ENCODE measurements around the gene TKTL1.
"Not testable (repeated sequence)": the region's sequence is repeated elsewhere in the genome, so short reads cannot be mapped to it uniquely, and the experiment has no call there.

The TKTL1 gene

GRCh38 chrX:154343063-154343462, 47.5 kb downstream of the TKTL1 start:
- H3K4me3 ChIP-seq (ENCODE audit: low read depth, low read length), result not testable (repeated sequence)

- not testable (repeated sequence) for H3K4me3 ChIP-seq (ENCODE audit: low read depth, low read length)
These were observed 48.0 kb downstream of the TKTL1 start for GRCh38 chrX:154343620-154344019.

GRCh38 chrX:154348114-154348531, 52.5 kb downstream of the TKTL1 start:
- no peak overlapping the region for H3K4me3 ChIP-seq (ENCODE audit: low read depth, low read length)

- no peak overlapping the region for H3K4me3 ChIP-seq (ENCODE audit: low read depth, low read length)
These were observed 53.2 kb downstream of the TKTL1 start for GRCh38 chrX:154348646-154349358.

- H3K4me3 ChIP-seq (ENCODE audit: low read depth, low read length), result no peak overlapping the region
These were observed 53.9 kb downstream of the TKTL1 start for GRCh38 chrX:154349359-154349935.

GRCh38 chrX:154349979-154350378, 54.4 kb downstream of the TKTL1 start:
- H3K4me3 ChIP-seq (ENCODE audit: low read depth, low read length), result no peak overlapping the region

GRCh38 chrX:154350429-154351182, 55.0 kb downstream of the TKTL1 start:
- no peak overlapping the region for H3K4me3 ChIP-seq (ENCODE audit: low read depth, low read length)

- H3K4me3 ChIP-seq (ENCODE audit: low read depth, low read length), result no peak overlapping the region
These were observed 55.8 kb downstream of the TKTL1 start for GRCh38 chrX:154351183-154352011.

- no peak overlapping the region for H3K4me3 ChIP-seq (ENCODE audit: low read depth, low read length)
These were observed 56.4 kb downstream of the TKTL1 start for GRCh38 chrX:154352012-154352401.

- H3K4me3 ChIP-seq (ENCODE audit: low read depth, low read length), result no peak overlapping the region
These were observed 56.9 kb downstream of the TKTL1 start for GRCh38 chrX:154352466-154352865.

- no peak overlapping the region for H3K4me3 ChIP-seq (ENCODE audit: low read depth, low read length)
These were observed 57.7 kb downstream of the TKTL1 start for GRCh38 chrX:154353172-154353843.

- H3K4me3 ChIP-seq (ENCODE audit: low read depth, low read length), result no peak overlapping the region
These were observed 58.4 kb downstream of the TKTL1 start for GRCh38 chrX:154354013-154354412.

GRCh38 chrX:154354516-154354915, 58.9 kb downstream of the TKTL1 start:
- no peak overlapping the region for H3K4me3 ChIP-seq (ENCODE audit: low read depth, low read length)

GRCh38 chrX:154355094-154355775, 59.6 kb downstream of the TKTL1 start:
- no peak overlapping the region for H3K4me3 ChIP-seq (ENCODE audit: low read depth, low read length)

GRCh38 chrX:154355776-154356140, 60.2 kb downstream of the TKTL1 start:
- no peak overlapping the region for H3K4me3 ChIP-seq (ENCODE audit: low read depth, low read length)

GRCh38 chrX:154356596-154356995, 61.0 kb downstream of the TKTL1 start:
- no peak overlapping the region for H3K4me3 ChIP-seq (ENCODE audit: low read depth, low read length)

GRCh38 chrX:154357205-154357604, 61.6 kb downstream of the TKTL1 start:
- no peak overlapping the region for H3K4me3 ChIP-seq (ENCODE audit: low read depth, low read length)

- no peak overlapping the region for H3K4me3 ChIP-seq (ENCODE audit: low read depth, low read length)
These were observed 62.4 kb downstream of the TKTL1 start for GRCh38 chrX:154358011-154358410.

- H3K4me3 ChIP-seq (ENCODE audit: low read depth, low read length), result no peak overlapping the region
These were observed 63.2 kb downstream of the TKTL1 start for GRCh38 chrX:154358829-154359228.
